Measurements from ENCODE around the gene RNF26.

RNF26 gene

DNA sequence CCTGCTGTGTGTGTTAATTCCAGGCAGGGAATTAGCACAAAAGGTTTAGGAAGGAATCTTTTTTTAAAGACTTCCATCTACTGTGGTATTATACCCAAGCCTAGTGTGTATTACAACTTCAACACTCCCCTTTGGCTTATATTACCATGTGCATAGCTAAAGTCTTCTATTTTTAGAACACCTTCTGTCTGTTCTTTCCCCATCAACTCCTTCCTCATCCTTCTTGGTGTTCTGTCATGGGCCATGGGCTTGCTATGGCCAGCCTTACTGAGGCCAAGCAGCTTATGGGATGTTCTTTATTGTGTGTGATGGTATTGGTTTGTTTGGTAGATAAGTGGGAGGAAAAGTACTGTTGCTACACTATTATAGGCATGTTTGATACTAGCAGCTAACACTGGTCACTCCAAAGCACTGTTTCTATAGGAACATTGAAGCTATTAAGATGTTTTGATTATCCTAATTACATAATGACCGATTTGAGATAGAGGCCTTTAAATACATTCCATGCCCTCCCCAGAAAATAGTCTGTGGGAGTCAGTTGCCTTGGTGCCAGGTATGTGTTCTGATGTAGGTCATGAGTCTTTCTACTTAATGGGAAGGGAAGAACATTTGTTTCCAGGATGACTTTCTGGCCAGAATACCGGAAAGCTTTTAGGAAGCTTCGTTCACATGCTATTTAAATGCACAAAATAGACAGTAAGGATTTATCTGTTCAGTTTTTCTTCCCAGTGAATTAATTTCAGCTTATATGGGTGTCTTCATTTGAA, 33.9 kb upstream of the RNF26 start:
- H3K9ac ChIP-seq = no peak overlapping the region
- no peak for TF ChIP-seq Cebpa-rat (IDR thresholded peaks at IDR 0.05)
- H3K9me3 ChIP-seq = no peaks in the 10 kb centered on the region
- no peak overlapping the region for H3K4me2 ChIP-seq
- no peak overlapping the region for H3K4me3 ChIP-seq
- no peaks in the 10 kb centered on the region for H3K27me3 ChIP-seq
- no peaks in the 10 kb centered on the region for H3K4me1 ChIP-seq
- H3K27ac ChIP-seq = no peak overlapping the region
- 0 out of 2 replicates have a peak, but pooled peaks cover 2% of the 10 kb centered on the region for H4K20me1 ChIP-seq
- H3K36me3 ChIP-seq = peaks cover 94% of the 10 kb centered on the region

DNA sequence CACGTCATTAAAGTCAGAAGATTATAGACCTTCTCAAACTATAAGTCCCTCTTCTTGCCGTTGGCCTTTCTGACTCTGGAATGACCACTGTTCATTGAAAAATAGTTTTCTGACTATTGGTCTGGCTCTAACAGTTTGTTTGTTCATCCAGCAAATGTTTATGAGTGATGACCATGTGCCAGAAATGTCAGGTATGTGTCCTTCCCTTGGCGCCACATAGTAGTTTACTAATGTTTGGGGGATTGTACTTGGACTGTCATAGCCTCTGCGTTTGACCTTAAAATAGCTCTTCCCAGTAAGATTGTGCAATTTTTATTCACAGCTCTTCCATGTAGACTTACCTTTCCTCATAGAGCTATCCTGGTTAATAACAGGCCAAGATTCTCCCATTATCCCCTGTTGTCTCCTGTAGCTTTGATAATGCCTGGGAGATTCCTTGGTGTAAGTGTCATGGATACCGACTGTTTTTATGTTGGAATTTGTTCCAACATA, 31.1 kb upstream of the RNF26 start:
- no peaks in the 10 kb centered on the region for H3K27me3 ChIP-seq
- H3K9me3 ChIP-seq = no peaks in the 10 kb centered on the region
- peaks cover 20% of the 10 kb centered on the region for H3K4me1 ChIP-seq
- no peak overlapping the region for H3K4me2 ChIP-seq
- H3K4me3 ChIP-seq = no peak overlapping the region
- H3K27ac ChIP-seq = no peak overlapping the region
- no peak for TF ChIP-seq Cebpa-rat (IDR thresholded peaks at IDR 0.05)
- no peak overlapping the region for H3K9ac ChIP-seq
- H4K20me1 ChIP-seq = no peaks in the 10 kb centered on the region
- peaks cover 82% of the 10 kb centered on the region for H3K36me3 ChIP-seq

DNA sequence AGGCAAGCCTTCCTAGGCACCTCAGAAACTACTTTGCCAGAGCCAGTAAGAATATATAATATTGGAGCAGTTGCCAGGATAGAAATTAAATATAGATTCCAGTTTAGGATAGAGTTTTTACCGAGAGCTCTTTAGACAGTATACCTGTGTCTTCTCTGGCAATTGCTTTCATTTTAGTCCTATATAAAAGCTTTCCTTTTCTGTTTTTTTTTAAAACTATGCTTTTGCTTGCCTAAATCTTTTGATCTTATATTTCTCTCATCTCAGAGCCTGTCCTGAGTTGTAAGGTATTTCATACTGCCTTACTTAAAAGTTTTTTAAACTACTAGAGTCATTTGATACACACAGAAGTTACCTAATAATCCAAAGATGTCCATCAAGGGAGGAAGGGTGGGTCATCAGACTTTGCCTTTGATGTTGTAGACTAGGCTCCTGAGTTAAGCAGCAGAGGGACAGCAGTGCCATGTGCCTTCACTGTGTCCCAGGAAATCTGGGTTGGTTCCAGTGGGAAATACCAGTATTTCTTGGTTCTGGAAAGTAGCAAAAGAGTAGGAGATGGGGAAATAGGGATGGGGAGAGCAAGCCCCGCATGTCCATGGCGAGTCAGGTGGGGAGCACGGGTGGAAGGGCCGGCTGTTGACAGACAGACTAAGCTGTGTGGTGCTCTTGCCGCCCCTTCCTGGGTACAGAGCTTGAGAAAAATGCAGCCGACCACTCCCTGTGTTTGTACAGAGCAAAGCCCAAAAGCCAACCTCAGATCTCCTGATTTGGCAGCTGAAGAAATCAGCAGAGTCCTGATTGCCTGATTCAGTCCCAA, 28.6 kb upstream of the RNF26 start:
- H3K9me3 ChIP-seq = no peaks in the 10 kb centered on the region
- no peak for TF ChIP-seq Cebpa-rat (IDR thresholded peaks at IDR 0.05)
- H3K4me2 ChIP-seq = peak overlapping the region; percentile 57
- no peak overlapping the region for H3K4me3 ChIP-seq
- peaks cover 20% of the 10 kb centered on the region for H3K4me1 ChIP-seq
- H3K9ac ChIP-seq = peak overlapping the region; percentile 39; the same call in 1 of the 2 replicates
- H3K27me3 ChIP-seq = no peaks in the 10 kb centered on the region
- H4K20me1 ChIP-seq = peaks cover 13% of the 10 kb centered on the region; the same call in 1 of the 2 replicates
- peak overlapping the region; percentile 52 for H3K27ac ChIP-seq
- H3K36me3 ChIP-seq = peaks cover 82% of the 10 kb centered on the region

DNA sequence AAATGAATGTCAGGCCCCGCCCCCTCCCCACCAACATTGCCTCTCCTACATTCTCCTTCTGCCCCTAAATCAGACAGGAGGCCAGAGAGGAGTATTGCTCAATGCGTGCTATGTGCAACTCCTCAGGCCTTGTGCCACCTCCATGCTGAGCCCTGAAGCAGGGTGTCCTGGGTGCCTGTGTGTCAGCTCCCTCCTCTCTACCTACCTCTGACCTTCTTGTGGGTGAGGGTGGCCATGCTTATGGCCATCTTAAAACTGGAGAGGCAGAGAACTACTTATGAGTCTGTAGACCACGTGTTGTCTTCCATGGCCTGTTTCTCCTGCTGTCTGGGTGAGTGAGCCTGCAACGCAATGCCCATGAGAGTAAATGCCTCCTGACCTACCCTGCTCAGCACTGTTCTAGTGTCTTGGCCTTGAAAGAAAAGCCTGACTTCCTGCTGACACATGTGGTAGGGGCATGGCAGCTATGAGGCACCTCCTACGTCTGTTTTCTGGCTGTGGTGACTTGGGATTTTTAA, 27.9 kb upstream of the RNF26 start:
- Histone ChIP-seq H3K9me3 (no peaks in the 10 kb centered on the region), H3K27ac (peak overlapping the region; percentile 52), H3K36me3 (peaks cover 82% of the 10 kb centered on the region), H4K20me1 (peaks cover 13% of the 10 kb centered on the region; the same call in 1 of the 2 replicates), H3K27me3 (no peaks in the 10 kb centered on the region), H3K9ac (peak overlapping the region; percentile 39), H3K4me3 (no peak overlapping the region), H3K4me2 (peak overlapping the region; percentile 57), H3K4me1 (peaks cover 20% of the 10 kb centered on the region)
- no peak for TF ChIP-seq Cebpa-rat (IDR thresholded peaks at IDR 0.05)

DNA sequence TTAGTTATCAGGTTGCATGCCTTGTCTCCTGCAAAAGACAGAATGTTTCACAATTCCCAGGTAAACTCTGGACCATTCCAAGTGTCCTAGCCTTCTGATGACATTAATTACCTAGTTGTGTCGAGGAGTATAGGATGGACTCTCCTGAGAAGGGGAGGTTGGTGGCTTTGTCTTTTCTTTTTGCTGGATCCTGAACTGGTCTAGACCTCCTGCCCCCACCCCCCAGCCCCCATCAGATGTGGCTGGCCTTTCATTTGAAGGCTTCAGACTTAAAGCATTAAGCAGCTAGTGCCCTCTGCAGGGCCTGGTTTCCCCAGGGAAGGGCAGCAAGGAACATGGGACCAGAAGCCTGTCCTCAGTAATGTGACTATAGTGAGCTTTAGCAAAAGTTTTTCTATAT, 27.1 kb upstream of the RNF26 start:
- peaks cover 82% of the 10 kb centered on the region for H3K36me3 ChIP-seq
- H3K27me3 ChIP-seq = no peaks in the 10 kb centered on the region
- peak overlapping the region; percentile 39 for H3K9ac ChIP-seq
- H3K27ac ChIP-seq = peak overlapping the region; percentile 52
- TF ChIP-seq Cebpa-rat (IDR thresholded peaks at IDR 0.05) = no peak
- H3K4me3 ChIP-seq = no peak overlapping the region
- H3K4me2 ChIP-seq = peak overlapping the region; percentile 57
- H3K4me1 ChIP-seq = peaks cover 20% of the 10 kb centered on the region
- H4K20me1 ChIP-seq = peaks cover 15% of the 10 kb centered on the region
- no peaks in the 10 kb centered on the region for H3K9me3 ChIP-seq

DNA sequence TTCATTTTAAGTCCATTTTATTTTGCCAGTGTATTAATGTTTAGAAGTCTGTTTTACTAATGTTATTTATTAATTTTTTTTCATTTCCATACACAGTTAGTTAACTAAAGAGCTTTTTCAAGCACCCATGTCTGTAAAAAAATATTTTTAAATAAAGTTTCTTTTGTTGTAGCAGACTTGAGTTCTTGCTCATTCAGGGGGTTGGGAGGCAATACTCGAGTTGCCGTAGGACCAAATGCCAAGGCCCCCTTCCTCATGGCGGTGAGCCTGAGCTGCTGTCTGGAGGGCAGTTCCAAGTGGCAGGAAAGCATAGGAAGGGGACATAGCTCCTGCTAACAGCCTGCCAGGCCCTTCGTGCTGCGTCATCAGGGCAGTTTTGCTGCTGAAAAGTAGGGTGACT, 26.4 kb upstream of the RNF26 start:
- Histone ChIP-seq H3K9ac (no peak overlapping the region), H3K4me1 (peaks cover 20% of the 10 kb centered on the region), H3K27ac (no peak overlapping the region), H3K27me3 (no peaks in the 10 kb centered on the region), H3K4me2 (no peak overlapping the region), H4K20me1 (peaks cover 22% of the 10 kb centered on the region), H3K9me3 (no peaks in the 10 kb centered on the region), H3K4me3 (no peak overlapping the region), H3K36me3 (peaks cover 82% of the 10 kb centered on the region)
- no peak for TF ChIP-seq Cebpa-rat (IDR thresholded peaks at IDR 0.05)

DNA sequence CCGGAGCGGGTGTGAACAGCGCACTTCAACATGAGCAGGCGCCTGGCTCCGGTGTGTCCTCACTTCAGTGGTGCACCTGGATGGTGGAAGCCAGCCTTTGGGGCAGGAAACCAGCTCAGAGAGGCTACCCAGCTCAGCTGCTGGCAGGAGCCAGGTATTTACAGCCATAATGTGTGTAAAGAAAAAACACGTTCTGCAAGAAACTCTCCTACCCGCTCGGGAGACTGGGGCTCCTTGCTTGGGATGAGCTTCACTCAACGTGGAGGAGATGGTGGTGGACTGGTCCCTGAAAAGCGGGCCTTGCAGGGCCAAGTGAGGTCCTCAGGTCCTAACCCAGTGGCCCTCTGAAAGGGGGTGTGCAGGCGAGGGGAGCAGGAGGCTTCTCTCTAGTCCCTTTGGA, 24.9 kb upstream of the RNF26 start:
- no peak for TF ChIP-seq Cebpa-rat (IDR thresholded peaks at IDR 0.05)
- H3K27ac ChIP-seq = no peak overlapping the region

DNA sequence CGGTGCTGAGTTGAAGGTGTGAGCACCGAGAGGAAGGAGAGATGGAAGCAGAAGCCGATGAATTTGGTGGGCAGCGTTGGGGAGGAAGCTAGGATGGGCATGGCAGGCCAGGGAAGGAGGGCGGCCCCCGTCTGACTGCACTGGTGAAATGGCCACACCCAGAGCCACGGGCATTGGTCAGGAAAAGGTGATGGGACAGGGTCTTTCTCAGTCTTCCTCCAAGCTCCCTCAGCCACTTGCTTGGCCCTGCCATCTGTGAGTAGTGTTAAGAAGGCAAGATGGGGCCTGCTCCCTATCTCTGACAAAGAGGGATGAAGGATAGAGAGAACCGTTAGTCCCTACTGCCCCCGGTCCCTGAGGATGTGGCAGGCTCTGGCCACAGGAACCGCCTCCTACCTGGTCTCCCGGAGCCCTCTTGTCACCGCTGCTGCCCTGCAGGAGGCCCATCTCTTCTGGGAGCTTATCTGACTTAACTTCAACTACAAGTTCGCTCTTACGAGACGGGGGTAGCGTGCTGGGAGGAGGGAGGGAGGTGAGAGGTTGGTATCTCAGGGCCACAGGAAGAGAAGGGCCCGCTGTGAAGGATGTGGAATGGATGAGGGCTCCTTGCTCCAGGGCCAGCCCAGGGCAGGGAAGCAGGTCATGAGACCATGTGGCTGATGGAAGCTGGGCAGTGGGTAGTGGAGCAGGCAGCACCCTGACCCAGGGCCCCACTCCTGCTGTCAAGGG, 24.2 kb upstream of the RNF26 start:
- no peak overlapping the region for H3K9ac ChIP-seq
- H3K27me3 ChIP-seq = no peaks in the 10 kb centered on the region
- H3K9me3 ChIP-seq = no peaks in the 10 kb centered on the region
- peaks cover 31% of the 10 kb centered on the region for H3K4me1 ChIP-seq
- TF ChIP-seq Cebpa-rat (IDR thresholded peaks at IDR 0.05) = no peak
- H3K4me2 ChIP-seq = no peak overlapping the region
- peaks cover 82% of the 10 kb centered on the region for H3K36me3 ChIP-seq
- no peak overlapping the region for H3K4me3 ChIP-seq
- H4K20me1 ChIP-seq = peaks cover 44% of the 10 kb centered on the region
- no peak overlapping the region for H3K27ac ChIP-seq

More for the DNA sequence above, 24.9 kb upstream of the RNF26 start:
- H3K4me1 ChIP-seq = peaks cover 24% of the 10 kb centered on the region
- peaks cover 82% of the 10 kb centered on the region for H3K36me3 ChIP-seq
- no peak overlapping the region for H3K4me3 ChIP-seq
- no peaks in the 10 kb centered on the region for H3K27me3 ChIP-seq
- H3K9ac ChIP-seq = no peak overlapping the region
- H4K20me1 ChIP-seq = peaks cover 37% of the 10 kb centered on the region
- H3K9me3 ChIP-seq = no peaks in the 10 kb centered on the region
- H3K4me2 ChIP-seq = no peak overlapping the region

DNA sequence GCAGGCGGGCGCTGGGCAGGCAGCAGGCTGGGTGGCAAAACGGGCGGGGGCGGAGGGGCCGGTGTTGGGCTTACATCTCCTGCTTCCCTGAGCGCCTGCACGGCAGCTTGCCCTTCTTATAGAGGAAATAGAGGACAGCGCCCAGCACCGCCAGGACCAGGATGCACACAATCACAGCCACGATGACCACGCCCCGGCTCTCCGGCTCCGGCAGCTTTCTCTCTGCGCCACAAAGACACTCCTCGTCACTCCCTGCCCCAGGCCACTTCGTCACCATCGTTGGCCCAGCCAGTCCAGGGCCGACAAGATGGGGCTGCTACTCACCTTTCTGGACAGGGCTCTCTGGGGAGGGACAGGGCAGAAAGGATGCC, 23.7 kb upstream of the RNF26 start:
- H3K36me3 ChIP-seq = peaks cover 79% of the 10 kb centered on the region
- H4K20me1 ChIP-seq = peaks cover 49% of the 10 kb centered on the region
- no peak overlapping the region for H3K27ac ChIP-seq
- H3K4me2 ChIP-seq = no peak overlapping the region
- H3K27me3 ChIP-seq = no peaks in the 10 kb centered on the region
- no peak overlapping the region for H3K9ac ChIP-seq
- no peak for TF ChIP-seq Cebpa-rat (IDR thresholded peaks at IDR 0.05)
- peaks cover 36% of the 10 kb centered on the region for H3K4me1 ChIP-seq
- no peak overlapping the region for H3K4me3 ChIP-seq
- no peaks in the 10 kb centered on the region for H3K9me3 ChIP-seq
